NT2/D1 (cell line): ENCODE results near the gene RAB3A.

ENCODE experiments used
- SUZ12 ChIP-seq: IDR thresholded peaks from 2 replicates; pipeline ENCODE4 v1.6.1; 2011; ENCODE audit not compliant: insufficient read length, insufficient read depth; ENCODE audit errors: extremely low read depth
- YY1 ChIP-seq: IDR thresholded peaks from 2 replicates; pipeline ENCODE4 v1.6.1; 2011; ENCODE audit not compliant: insufficient read length, insufficient read depth

- no peak for TF ChIP-seq YY1
- no peak for TF ChIP-seq SUZ12
Observed at GRCh38 chr19:18190278-18190677, 13.6 kb downstream of the RAB3A start.
